ENCODE results near the gene CPSF4L.

Gene CPSF4L

GRCh38 chr17:73284354-73284753, 22.7 kb upstream of the CPSF4L start:
- DNase-seq (ENCODE audit: low spot score in 2 of 2) = no peak
- Mint-ChIP-seq H3K36me3 (no peaks in the 10 kb centered on the region), H3K27ac (no peak overlapping the region), H3K9me3 (no peaks in the 10 kb centered on the region), H3K4me1 (peaks cover 8% of the 10 kb centered on the region), H3K27me3 (peaks cover 9% of the 10 kb centered on the region), H3K4me3 (no peak overlapping the region)
- ATAC-seq (ENCODE audit: low read depth) = no peak

DNA sequence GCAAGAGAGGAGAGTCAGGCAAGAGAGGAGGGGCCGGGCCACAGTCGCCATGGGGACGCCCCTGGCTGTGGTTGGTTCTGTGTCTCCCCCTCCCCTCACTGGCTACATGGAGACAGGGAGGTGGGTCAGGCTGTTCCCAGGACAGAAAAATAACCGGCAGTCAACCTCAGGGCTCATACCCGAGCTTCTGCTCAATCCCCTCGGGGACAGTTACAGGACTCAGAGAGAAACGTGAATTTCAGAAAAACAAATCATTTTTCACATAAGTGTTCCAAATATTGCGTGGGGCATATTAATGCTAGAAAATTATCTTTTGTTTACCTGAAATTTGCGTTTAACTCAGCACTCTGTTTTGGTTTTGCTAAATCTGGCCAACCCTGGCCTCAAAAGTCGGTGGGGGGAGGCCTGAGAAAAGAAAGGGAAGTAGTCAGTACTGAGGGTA, 22.2 kb upstream of the CPSF4L start:
- DNase-seq (ENCODE audit: low spot score in 2 of 2) (no peak), ATAC-seq (ENCODE audit: low read depth) (no peak)
- H3K4me3 Mint-ChIP-seq = no peak overlapping the region
- no peaks in the 10 kb centered on the region for H3K36me3 Mint-ChIP-seq
- no peaks in the 10 kb centered on the region for H3K9me3 Mint-ChIP-seq
- H3K27me3 Mint-ChIP-seq = peaks cover 12% of the 10 kb centered on the region
- peaks cover 8% of the 10 kb centered on the region for H3K4me1 Mint-ChIP-seq
- H3K27ac Mint-ChIP-seq = no peak overlapping the region

DNA sequence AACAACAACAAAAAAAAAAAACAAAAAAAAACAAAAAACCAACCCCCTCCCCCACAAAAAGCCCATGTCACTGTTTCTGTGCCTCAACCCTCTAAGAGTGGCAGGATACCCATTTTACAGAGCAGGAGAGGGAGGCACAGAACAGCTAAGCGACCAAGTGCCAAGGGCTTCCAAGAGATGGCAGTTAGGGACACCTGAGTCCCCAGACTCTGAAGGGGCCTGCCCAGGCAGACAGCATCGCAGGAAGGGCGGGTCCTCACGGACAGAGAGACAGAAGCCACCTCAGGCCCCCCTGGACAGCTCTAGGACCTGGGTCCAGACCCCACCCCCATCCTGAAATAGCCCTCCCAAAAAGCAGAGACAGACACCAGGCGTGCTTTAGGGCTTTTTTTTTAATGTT, 21.6 kb upstream of the CPSF4L start:
- ATAC-seq (ENCODE audit: low read depth) = no peak
- peaks cover 6% of the 10 kb centered on the region for H3K4me1 Mint-ChIP-seq
- DNase-seq (ENCODE audit: low spot score in 2 of 2) = no peak
- H3K36me3 Mint-ChIP-seq = no peaks in the 10 kb centered on the region
- H3K4me3 Mint-ChIP-seq = no peak overlapping the region
- H3K9me3 Mint-ChIP-seq = no peaks in the 10 kb centered on the region
- peaks cover 12% of the 10 kb centered on the region for H3K27me3 Mint-ChIP-seq
- H3K27ac Mint-ChIP-seq = no peak overlapping the region

GRCh38 chr17:73282629-73283028, 20.9 kb upstream of the CPSF4L start:
- Mint-ChIP-seq H3K27ac (no peak overlapping the region), H3K9me3 (no peaks in the 10 kb centered on the region), H3K27me3 (peaks cover 9% of the 10 kb centered on the region), H3K4me3 (no peak overlapping the region), H3K36me3 (no peaks in the 10 kb centered on the region), H3K4me1 (peaks cover 6% of the 10 kb centered on the region)
- DNase-seq (ENCODE audit: low spot score in 2 of 2) (no peak), ATAC-seq (ENCODE audit: low read depth) (no peak)

GRCh38 chr17:73281928-73282327, 20.2 kb upstream of the CPSF4L start:
- ATAC-seq (ENCODE audit: low read depth) (no peak), DNase-seq (ENCODE audit: low spot score in 2 of 2) (no peak)
- no peaks in the 10 kb centered on the region for H3K36me3 Mint-ChIP-seq
- H3K4me1 Mint-ChIP-seq = peaks cover 6% of the 10 kb centered on the region
- H3K27me3 Mint-ChIP-seq = peaks cover 9% of the 10 kb centered on the region
- no peak overlapping the region for H3K4me3 Mint-ChIP-seq
- H3K27ac Mint-ChIP-seq = no peak overlapping the region
- no peaks in the 10 kb centered on the region for H3K9me3 Mint-ChIP-seq

- no peak for DNase-seq (ENCODE audit: low spot score in 2 of 2)
- H3K27ac Mint-ChIP-seq = no peak overlapping the region
- no peaks in the 10 kb centered on the region for H3K9me3 Mint-ChIP-seq
- H3K36me3 Mint-ChIP-seq = no peaks in the 10 kb centered on the region
- peaks cover 6% of the 10 kb centered on the region for H3K27me3 Mint-ChIP-seq
- no peak for ATAC-seq (ENCODE audit: low read depth)
- H3K4me1 Mint-ChIP-seq = peaks cover 3% of the 10 kb centered on the region
- H3K4me3 Mint-ChIP-seq = no peak overlapping the region
These were observed 18.5 kb upstream of the CPSF4L start for GRCh38 chr17:73280191-73280590.

DNA sequence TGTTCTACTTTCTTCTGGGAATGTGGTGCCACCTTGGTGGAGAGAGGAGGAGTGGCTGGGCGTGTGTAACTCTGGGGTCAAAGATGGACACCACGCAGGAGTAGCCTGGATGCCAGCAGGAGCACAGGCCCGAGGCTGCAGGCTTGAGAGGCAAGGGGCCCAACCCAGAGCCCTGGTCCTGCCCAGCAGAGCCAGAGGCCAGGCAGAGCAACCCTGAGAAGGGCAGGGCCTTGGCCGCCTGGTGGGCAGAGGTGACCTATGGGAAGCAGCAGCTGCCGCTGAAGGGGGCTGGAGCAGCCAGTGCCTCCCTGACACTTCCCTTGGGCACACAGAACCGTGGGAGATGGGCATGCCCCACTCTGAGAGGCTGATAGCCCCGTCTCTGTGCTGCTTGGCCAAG, 18.0 kb upstream of the CPSF4L start:
- Mint-ChIP-seq H3K9me3 (no peaks in the 10 kb centered on the region), H3K36me3 (no peaks in the 10 kb centered on the region), H3K27ac (no peak overlapping the region), H3K4me3 (no peak overlapping the region), H3K4me1 (peaks cover 3% of the 10 kb centered on the region), H3K27me3 (peaks cover 6% of the 10 kb centered on the region)
- no peak for ATAC-seq (ENCODE audit: low read depth)
- no peak for DNase-seq (ENCODE audit: low spot score in 2 of 2)

GRCh38 chr17:73278465-73279453, 17.1 kb upstream of the CPSF4L start:
- peaks cover 6% of the 10 kb centered on the region for H3K27me3 Mint-ChIP-seq
- H3K27ac Mint-ChIP-seq = peak overlapping the region; percentile 78
- no peaks in the 10 kb centered on the region for H3K9me3 Mint-ChIP-seq
- no peak for ATAC-seq (ENCODE audit: low read depth)
- H3K4me1 Mint-ChIP-seq = peaks cover 3% of the 10 kb centered on the region
- no peak for DNase-seq (ENCODE audit: low spot score in 2 of 2)
- H3K4me3 Mint-ChIP-seq = no peak overlapping the region
- no peaks in the 10 kb centered on the region for H3K36me3 Mint-ChIP-seq

GRCh38 chr17:73278049-73278464, 16.4 kb upstream of the CPSF4L start:
- ATAC-seq (ENCODE audit: low read depth) = no peak
- Mint-ChIP-seq H3K27ac (no peak overlapping the region), H3K36me3 (no peaks in the 10 kb centered on the region), H3K27me3 (peaks cover 6% of the 10 kb centered on the region), H3K4me3 (no peak overlapping the region), H3K4me1 (no peaks in the 10 kb centered on the region), H3K9me3 (no peaks in the 10 kb centered on the region)
- DNase-seq (ENCODE audit: low spot score in 2 of 2) = no peak

GRCh38 chr17:73274490-73274889, 12.8 kb upstream of the CPSF4L start:
- Mint-ChIP-seq H3K36me3 (no peaks in the 10 kb centered on the region), H3K9me3 (no peaks in the 10 kb centered on the region), H3K4me1 (peaks cover 5% of the 10 kb centered on the region), H3K27me3 (peaks cover 6% of the 10 kb centered on the region), H3K4me3 (no peak overlapping the region), H3K27ac (no peak overlapping the region)
- DNase-seq (ENCODE audit: low spot score in 2 of 2) (no peak), ATAC-seq (ENCODE audit: low read depth) (no peak)

GRCh38 chr17:73272906-73273218, 11.2 kb upstream of the CPSF4L start:
- H3K4me3 Mint-ChIP-seq = no peak overlapping the region

GRCh38 chr17:73271072-73271471, 9.4 kb upstream of the CPSF4L start:
- DNase-seq (ENCODE audit: low spot score in 2 of 2) = peak; percentile 15 to 51
- no peaks in the 10 kb centered on the region for H3K9me3 Mint-ChIP-seq
- H3K27ac Mint-ChIP-seq = no peak overlapping the region
- ATAC-seq (ENCODE audit: low read depth) = peak; percentile 100
- H3K4me1 Mint-ChIP-seq = peaks cover 5% of the 10 kb centered on the region
- H3K36me3 Mint-ChIP-seq = no peaks in the 10 kb centered on the region
- peak overlapping the region; percentile 43 for H3K4me3 Mint-ChIP-seq
- no peaks in the 10 kb centered on the region for H3K27me3 Mint-ChIP-seq

More at GRCh38 chr17:73272906-73273218, 11.2 kb upstream of the CPSF4L start:
- peaks cover 5% of the 10 kb centered on the region for H3K4me1 Mint-ChIP-seq
- ATAC-seq (ENCODE audit: low read depth) (no peak), DNase-seq (ENCODE audit: low spot score in 2 of 2) (no peak)
- no peaks in the 10 kb centered on the region for H3K27me3 Mint-ChIP-seq
- no peaks in the 10 kb centered on the region for H3K9me3 Mint-ChIP-seq
- H3K36me3 Mint-ChIP-seq = no peaks in the 10 kb centered on the region
- H3K27ac Mint-ChIP-seq = no peak overlapping the region

DNA sequence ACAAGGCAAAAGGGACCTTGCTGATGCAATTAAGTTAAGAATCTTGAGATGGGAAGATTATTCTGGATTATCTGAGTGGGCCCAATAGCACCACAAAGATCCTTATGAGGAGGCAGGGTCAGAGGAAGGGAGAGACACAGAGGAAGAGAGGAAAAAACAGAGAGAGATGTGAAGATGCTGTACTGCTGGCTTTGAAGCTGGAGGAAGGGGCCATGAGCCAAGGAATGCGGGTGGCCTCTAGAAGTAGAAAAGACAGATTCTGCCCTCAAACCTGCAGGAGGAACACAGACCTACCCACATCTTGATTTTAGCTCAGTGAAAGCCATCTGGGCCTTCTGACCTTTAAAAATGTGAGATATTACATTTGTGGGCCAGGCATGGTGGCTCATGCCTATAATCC, 8.1 kb upstream of the CPSF4L start:
- Mint-ChIP-seq H3K9me3 (no peaks in the 10 kb centered on the region), H3K27ac (no peak overlapping the region), H3K4me1 (peaks cover 5% of the 10 kb centered on the region), H3K4me3 (no peak overlapping the region), H3K27me3 (no peaks in the 10 kb centered on the region), H3K36me3 (no peaks in the 10 kb centered on the region)
- DNase-seq (ENCODE audit: low spot score in 2 of 2) (no peak), ATAC-seq (ENCODE audit: low read depth) (no peak)

- Mint-ChIP-seq H3K27me3 (no peaks in the 10 kb centered on the region), H3K36me3 (no peaks in the 10 kb centered on the region), H3K9me3 (no peaks in the 10 kb centered on the region), H3K4me1 (peaks cover 5% of the 10 kb centered on the region), H3K27ac (no peak overlapping the region), H3K4me3 (no peak overlapping the region)
- DNase-seq (ENCODE audit: low spot score in 2 of 2) (no peak), ATAC-seq (ENCODE audit: low read depth) (no peak)
These were observed 7.6 kb upstream of the CPSF4L start for GRCh38 chr17:73269329-73269615.

Data from memory B cell (primary cell).